AG08395 (cell line): Measurements from ENCODE around the gene MINK1.
A peak's percentile ranks its signal among the peaks of the same experiment; 100 is the strongest.

ENCODE experiments used
- DNase-seq: peaks from one replicate; pipeline ENCODE4 v3.0.0; 2012; ENCODE audit warnings: mixed read lengths, low spot score

The MINK1 gene

GRCh38 chr17:4933646-4934045 lies 100.5 kb downstream of the MINK1 start:
- no peak for DNase-seq

DNA sequence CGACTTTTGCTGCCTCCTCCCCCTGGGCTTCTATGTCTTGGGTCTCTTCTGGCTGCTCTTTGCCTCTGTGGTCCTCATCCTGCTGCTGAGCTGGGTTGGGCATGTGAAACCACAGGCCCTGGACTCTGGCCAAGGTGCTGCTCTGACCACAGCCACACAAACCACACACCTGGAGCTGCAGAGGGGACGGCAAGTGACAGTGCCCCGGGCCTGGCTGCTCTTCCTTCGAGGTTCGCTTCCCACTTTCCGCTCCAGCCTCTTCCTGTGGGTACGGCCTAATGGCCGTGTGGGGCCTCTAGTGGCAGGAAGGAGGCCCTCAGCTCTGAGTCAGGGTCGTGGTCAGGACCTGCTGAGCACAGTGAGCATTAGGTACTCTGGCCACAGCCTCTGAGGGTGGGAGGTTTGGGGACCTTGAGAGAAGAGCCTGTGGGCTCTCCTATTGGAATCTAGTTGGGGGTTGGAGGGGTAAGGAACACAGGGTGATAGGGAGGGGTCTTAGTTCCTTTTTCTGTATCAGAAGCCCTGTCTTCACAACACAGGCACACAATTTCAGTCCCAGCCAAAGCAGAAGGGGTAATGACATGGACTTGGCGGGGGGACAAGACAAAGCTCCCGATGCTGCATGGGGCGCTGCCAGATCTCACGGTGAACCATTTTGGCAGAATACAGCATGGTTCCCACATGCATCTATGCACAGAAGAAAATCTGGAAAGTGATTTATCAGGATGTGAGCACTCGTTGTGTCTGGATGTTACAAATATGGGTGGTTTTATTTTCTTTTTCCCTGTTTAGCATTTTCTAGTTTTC lies 101.2 kb downstream of the MINK1 start:
- peak; percentile 58 for DNase-seq

GRCh38 chr17:4935650-4936049 lies 102.5 kb downstream of the MINK1 start:
- DNase-seq, result no peak

DNA sequence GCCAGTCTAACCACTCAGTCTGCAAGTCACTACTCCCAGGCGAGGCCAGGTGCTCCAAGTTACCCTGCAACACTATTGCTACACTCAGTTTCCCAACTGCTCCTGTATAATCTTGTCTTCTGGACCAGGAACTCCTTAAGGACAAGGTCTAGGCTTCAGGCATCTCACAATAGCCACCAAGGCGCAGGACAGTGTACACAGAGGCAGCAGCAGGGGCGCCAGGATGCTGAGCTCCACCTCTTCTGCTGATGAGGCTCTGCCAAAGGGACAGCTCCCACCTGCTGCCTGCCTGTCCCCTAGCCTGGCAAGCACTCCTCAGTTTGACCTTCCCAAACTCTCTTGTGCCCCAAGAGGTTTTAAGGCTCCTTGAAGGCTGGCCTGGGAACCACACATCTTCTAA lies 103.3 kb downstream of the MINK1 start:
- DNase-seq, result no peak

- DNase-seq, result no peak
Observed at GRCh38 chr17:4937553-4937952, 104.4 kb downstream of the MINK1 start.

GRCh38 chr17:4938069-4938491 lies 104.9 kb downstream of the MINK1 start:
- no peak for DNase-seq

DNA sequence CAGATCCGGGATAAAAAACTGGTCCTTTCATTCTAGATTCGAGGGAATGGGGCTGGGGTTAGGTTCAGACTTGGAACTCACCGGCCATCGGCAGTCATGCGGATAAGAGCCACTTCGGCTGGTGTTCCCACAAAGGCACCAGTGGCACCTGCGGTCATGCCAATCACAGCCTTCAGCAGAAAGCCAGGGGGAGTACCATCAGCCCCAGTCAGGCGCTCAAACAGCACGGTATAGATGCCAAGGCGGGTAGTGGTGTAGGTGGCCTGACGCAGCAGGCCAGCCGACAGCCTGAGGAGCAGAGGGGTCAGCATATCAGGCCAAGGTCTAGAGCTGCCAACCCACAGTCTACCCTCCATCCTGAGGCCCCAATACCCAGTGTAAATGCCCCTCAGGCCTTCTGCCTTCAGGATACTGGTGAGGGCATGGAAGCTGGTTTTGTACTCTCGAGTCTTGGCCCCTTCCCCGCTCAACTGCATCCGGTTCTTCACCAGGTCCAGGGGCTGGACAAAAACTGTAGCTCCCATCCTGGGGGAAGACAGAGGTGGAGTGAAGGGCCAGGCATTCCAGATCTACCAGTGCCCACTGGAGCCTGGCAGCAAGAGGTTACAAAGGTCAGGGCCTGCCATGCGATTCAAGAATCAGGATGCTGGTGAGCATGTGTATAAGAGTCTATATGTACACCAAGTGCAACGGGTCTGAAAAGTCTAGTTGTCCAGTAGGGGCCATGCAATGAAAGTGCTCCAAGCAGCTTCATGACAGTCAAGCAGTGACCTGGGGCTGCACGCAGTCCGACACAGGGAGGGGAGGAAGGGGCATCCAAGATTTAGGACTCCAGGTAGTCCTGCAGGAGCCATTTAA lies 105.8 kb downstream of the MINK1 start:
- no peak for DNase-seq

DNA sequence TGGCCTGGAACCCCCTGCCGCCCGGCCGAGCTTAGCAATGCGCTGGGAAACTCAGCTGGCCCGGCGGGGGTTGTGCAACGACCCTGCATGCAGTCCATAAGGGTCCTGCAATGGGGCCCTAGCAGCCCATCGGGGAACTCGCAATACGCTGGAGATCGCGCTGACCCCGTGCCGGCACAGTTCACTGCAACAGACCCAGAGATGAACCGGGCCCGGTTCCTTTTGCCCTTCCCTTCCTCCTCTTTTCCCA lies 106.3 kb downstream of the MINK1 start:
- DNase-seq, result no peak

- peak; percentile 99 for DNase-seq
Observed at GRCh38 chr17:4939796-4940554, 106.8 kb downstream of the MINK1 start, which contains the start of the genes RNF167 and SLC25A11. RNF167 (plus strand) TSS chr17:4940268; CDS start chr17:4940910, 642 bp downstream. SLC25A11 (minus strand) TSS chr17:4940046; CDS start chr17:4939910, 136 bp downstream.

- DNase-seq, result peak; percentile 77
Observed at GRCh38 chr17:4940555-4941318, 107.6 kb downstream of the MINK1 start.

DNA sequence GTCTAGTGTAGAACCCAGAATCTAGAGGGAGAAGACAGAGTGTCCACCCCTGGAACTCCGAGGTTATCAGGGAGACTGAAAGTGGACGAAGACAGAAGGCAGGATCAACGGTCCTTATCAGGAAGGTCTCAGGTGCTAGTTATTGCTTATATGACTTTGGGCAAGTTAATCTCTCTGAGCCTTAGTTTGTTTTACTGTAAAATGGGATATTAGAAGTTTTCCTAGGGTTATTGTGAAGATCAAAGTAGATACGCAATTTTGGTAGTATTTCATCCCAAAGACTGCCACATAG lies 108.1 kb downstream of the MINK1 start:
- no peak for DNase-seq

- no peak for DNase-seq
Observed at GRCh38 chr17:4942760-4943508, 109.8 kb downstream of the MINK1 start.

GRCh38 chr17:4944163-4944553 lies 111.0 kb downstream of the MINK1 start:
- no peak for DNase-seq

- DNase-seq, result no peak
Observed at GRCh38 chr17:4944554-4945175, 111.5 kb downstream of the MINK1 start.

GRCh38 chr17:4945176-4945943 lies 112.2 kb downstream of the MINK1 start:
- DNase-seq, result peak; percentile 94

DNA sequence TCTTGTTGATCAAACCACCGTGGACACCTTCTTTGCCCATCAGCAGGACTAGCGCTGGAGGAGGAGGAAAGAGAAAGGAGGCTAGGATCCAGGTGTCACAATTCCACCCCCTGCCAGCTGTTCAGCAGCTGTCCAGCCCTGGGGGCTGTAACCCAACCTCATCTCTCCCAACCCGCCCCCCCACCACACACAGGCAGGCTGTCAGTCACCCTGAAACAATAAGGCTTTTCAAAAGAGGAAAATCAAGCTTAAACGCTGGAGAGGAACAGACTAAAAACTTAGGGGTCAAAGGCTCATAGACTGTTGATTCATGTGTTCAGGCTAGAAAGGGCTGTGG lies 112.8 kb downstream of the MINK1 start:
- no peak for DNase-seq

DNA sequence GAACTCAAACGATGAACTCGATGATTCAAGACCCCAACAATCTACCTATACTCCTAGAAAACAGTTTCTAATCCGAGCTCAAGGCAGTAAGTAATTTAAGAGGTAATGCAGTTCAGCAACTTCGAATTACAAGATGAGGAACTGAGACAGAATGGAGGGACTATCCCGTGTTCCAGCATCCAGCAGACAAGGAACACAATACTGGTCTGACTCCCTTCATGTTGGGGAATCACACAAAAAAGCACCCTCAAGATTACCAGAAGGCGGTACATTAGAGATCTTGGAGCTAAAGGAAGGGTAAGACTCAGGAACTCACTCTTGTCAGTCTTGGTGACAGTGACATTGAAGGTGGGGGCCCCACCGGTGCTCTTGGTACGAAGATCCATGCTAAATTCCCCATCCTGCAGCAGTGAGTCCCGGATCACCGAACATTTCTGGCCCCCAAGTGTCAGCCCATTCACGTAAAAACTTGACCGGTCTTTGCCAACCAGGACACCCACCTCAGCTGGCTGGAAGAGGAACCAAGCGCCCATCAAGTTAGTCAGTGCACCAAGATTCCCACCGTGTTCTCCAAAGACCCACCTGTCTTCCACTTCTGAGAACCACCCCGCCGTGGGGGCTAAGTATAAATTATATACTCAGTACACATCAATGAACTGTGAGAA lies 113.3 kb downstream of the MINK1 start:
- DNase-seq, result no peak

DNA sequence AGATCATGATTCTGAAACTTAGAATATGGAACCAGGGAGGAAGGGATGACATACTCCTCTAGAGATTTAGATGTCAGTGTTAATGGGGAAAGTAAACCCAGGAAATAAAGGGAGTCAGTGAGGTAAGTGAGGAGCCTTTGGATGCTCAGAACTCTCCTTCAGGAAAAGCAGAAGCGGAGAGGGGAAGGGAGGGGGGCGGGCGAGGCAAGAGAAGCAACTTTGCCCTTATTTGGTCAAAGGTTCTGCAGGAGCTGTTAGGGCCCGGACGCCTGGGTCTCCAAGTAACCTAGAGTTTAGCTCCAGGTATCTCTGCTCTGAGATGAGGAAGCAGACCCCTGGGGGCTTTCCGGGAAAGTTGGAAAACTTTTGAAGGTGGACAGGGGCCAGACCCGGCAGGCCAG lies 113.9 kb downstream of the MINK1 start:
- no peak for DNase-seq
